Chondrocyte (in vitro differentiated cells): Measurements from ENCODE around the gene KIF3A. TPM values are rescaled to one million over a fixed set of nuclear protein-coding genes. Genes with fewer than 3 reads are reported as not detected.

ENCODE experiments used
- DNase-seq: peaks from one replicate; pipeline ENCODE4 v3.0.0; 2021; ENCODE audit warnings: mixed read lengths, low spot score
- H3K27ac Mint-ChIP-seq: one replicate; pipeline ENCODE4 v1.8.0; 2021; ENCODE audit warnings: mild to moderate bottlenecking, moderate library complexity, mixed read lengths; ENCODE audit not compliant: unreplicated experiment
- H3K27me3 Mint-ChIP-seq: 2 replicates; pipeline ENCODE4 v1.8.0; 2021; ENCODE audit warnings: low read depth, mixed read lengths
- H3K36me3 Mint-ChIP-seq: 2 replicates; pipeline ENCODE4 v1.8.0; 2021; ENCODE audit warnings: low read depth, mixed read lengths
- H3K4me1 Mint-ChIP-seq: 2 replicates; pipeline ENCODE4 v1.8.0; 2021; ENCODE audit warnings: low read depth, mild to moderate bottlenecking, mixed read lengths
- H3K4me3 Mint-ChIP-seq: one replicate; pipeline ENCODE4 v1.8.0; 2021; ENCODE audit warnings: mild to moderate bottlenecking, moderate library complexity, mixed read lengths; ENCODE audit not compliant: unreplicated experiment
- H3K9me3 Mint-ChIP-seq: 2 replicates; pipeline ENCODE4 v1.8.0; 2021; ENCODE audit warnings: low read depth, mixed read lengths
- CTCF ChIP-seq: fragments of 200-600 bp; sonication (generic); IDR thresholded peaks from 2 replicates; pipeline ENCODE4 v1.5.0; 2021; ENCODE audit warnings: antibody characterized with exemption, mild to moderate bottlenecking, moderate library complexity
- total RNA-seq: library from RNA; stranded (reverse); gene quantifications from 3 replicates; pipeline ENCODE4 v1.2.1, GENCODE V29; 2021

KIF3A gene
- total RNA-seq, 1 donor from 2014 or later: 16.2 TPM

GRCh38 chr5:132678735-132679134 is 58.6 kb downstream of the KIF3A start:
- Mint-ChIP-seq H3K27ac (no peak overlapping the region), H3K9me3 (no peaks in the 10 kb centered on the region), H3K4me1 (peaks cover 65% of the 10 kb centered on the region), H3K36me3 (peaks cover 3% of the 10 kb centered on the region), H3K4me3 (no peak overlapping the region), H3K27me3 (no peaks in the 10 kb centered on the region)
- DNase-seq: no peak
- no peak for TF ChIP-seq CTCF

GRCh38 chr5:132677682-132678400 is 59.5 kb downstream of the KIF3A start:
- Mint-ChIP-seq H3K4me3 (no peak overlapping the region), H3K27me3 (no peaks in the 10 kb centered on the region), H3K9me3 (no peaks in the 10 kb centered on the region), H3K27ac (peak overlapping the region; percentile 95), H3K36me3 (peaks cover 3% of the 10 kb centered on the region), H3K4me1 (peaks cover 65% of the 10 kb centered on the region)
- no peak for DNase-seq
- TF ChIP-seq CTCF: no peak

GRCh38 chr5:132677191-132677590 is 60.2 kb downstream of the KIF3A start:
- no peak overlapping the region for H3K4me3 Mint-ChIP-seq
- H3K27me3 Mint-ChIP-seq: no peaks in the 10 kb centered on the region
- TF ChIP-seq CTCF: peak; percentile 75
- H3K9me3 Mint-ChIP-seq: no peaks in the 10 kb centered on the region
- H3K27ac Mint-ChIP-seq: peak overlapping the region; percentile 95
- H3K4me1 Mint-ChIP-seq: peaks cover 65% of the 10 kb centered on the region
- H3K36me3 Mint-ChIP-seq: peaks cover 3% of the 10 kb centered on the region
- no peak for DNase-seq

GRCh38 chr5:132675936-132676689 is 61.2 kb downstream of the KIF3A start:
- no peak for TF ChIP-seq CTCF
- DNase-seq: no peak
- no peaks in the 10 kb centered on the region for H3K27me3 Mint-ChIP-seq
- no peaks in the 10 kb centered on the region for H3K9me3 Mint-ChIP-seq
- peak overlapping the region; percentile 95 for H3K27ac Mint-ChIP-seq
- peaks cover 3% of the 10 kb centered on the region for H3K36me3 Mint-ChIP-seq
- H3K4me1 Mint-ChIP-seq: peaks cover 65% of the 10 kb centered on the region
- H3K4me3 Mint-ChIP-seq: no peak overlapping the region

GRCh38 chr5:132674671-132675506 is 62.5 kb downstream of the KIF3A start:
- no peaks in the 10 kb centered on the region for H3K36me3 Mint-ChIP-seq
- H3K27me3 Mint-ChIP-seq: no peaks in the 10 kb centered on the region
- H3K4me1 Mint-ChIP-seq: peaks cover 57% of the 10 kb centered on the region
- H3K27ac Mint-ChIP-seq: peak overlapping the region; percentile 96
- peak; percentile 3 for TF ChIP-seq CTCF
- peak overlapping the region; percentile 46 for H3K4me3 Mint-ChIP-seq
- no peak for DNase-seq
- no peaks in the 10 kb centered on the region for H3K9me3 Mint-ChIP-seq
